Measurements from ENCODE around the gene TNNT1.

TNNT1 gene

DNA sequence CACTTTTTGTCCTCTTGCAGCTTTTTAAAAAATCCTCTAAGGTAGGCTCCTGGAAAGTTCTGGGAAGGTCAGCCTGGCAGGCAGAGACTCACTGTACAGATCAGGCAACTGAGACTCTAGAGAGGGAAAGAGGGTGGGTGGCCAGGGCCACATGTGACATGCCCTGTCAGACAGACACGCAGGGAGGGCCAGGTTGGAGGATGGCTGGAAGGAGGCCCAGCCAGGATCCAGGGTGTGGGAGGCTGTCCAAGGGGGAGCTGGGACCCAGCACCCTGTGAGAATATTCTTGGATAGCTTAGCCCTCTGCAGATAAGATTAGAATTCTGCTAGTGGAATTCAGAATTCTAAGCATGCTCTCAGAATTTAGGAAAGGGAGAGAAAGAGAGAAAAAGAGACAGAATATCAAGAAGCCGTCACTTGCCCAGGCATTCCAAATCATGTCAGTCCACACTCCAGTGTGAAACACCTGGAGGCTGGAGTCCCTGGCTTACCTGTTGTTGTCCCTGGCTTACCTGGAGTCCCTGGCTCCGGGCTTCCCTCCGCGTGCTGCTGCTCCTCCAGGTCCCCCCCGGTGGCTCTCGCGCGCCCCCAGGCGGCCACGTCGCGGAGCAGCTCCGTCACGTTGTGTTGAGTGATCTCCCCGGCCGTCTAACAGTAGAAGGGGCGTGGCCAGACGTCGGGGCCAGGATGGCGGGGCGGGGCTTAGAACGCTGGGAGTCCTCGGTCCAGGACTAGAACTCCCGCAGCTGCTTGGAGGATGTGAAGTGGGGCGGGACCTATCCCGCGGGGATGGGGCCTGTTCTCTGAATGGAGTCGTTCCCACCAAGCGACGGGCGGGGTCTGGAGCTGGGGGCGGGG is 11.4 kb upstream of the TNNT1 start (continued):
- TF ChIP-seq ZNF354C (tag by site-specific recombination; IDR thresholded peaks at IDR 0.05; ENCODE audit: borderline replicate concordance, low read depth) (no peak), ZNF202 (tag by site-specific recombination; IDR thresholded peaks at IDR 0.05; ENCODE audit: borderline replicate concordance) (no peak), SP2 (tag by site-specific recombination; IDR thresholded peaks at IDR 0.05) (peak; percentile 75), BCL11A (tag by site-specific recombination; IDR thresholded peaks at IDR 0.05; ENCODE audit: low read depth) (no peak), TRIM28 (IDR thresholded peaks at IDR 0.05; ENCODE audit: borderline replicate concordance, low read length) (no peak), ZNF404 (tag by site-specific recombination; IDR thresholded peaks at IDR 0.05) (no peak), GLIS2 (tag by site-specific recombination; IDR thresholded peaks at IDR 0.05) (no peak; the same call in 1 of the 2 replicates), ZNF585B (tag by site-specific recombination; IDR thresholded peaks at IDR 0.05) (no peak), HOXA7 (CRISPR knock-in tag; IDR thresholded peaks at IDR 0.05; ENCODE audit: borderline replicate concordance) (no peak), ZNF561 (tag by site-specific recombination; IDR thresholded peaks at IDR 0.05; ENCODE audit: borderline replicate concordance) (no peak), ZNF544 (tag by site-specific recombination; IDR thresholded peaks at IDR 0.05) (no peak), ZFHX2 (tag by site-specific recombination; conservative IDR thresholded peaks at IDR 0.05) (peak; percentile 31; the same call in 1 of the 2 replicates), ZBTB7A (tag by site-specific recombination; IDR thresholded peaks at IDR 0.05; ENCODE audit: low read depth) (no peak), GLIS1 (tag by site-specific recombination; IDR thresholded peaks at IDR 0.05) (peak; percentile 49), ZNF473 (tag by site-specific recombination; IDR thresholded peaks at IDR 0.05) (no peak), ZNF24 (tag by site-specific recombination; IDR thresholded peaks at IDR 0.05) (0 out of 2 replicates have a peak, but pooled peaks have one; percentile 42), ZNF626 (tag by site-specific recombination; IDR thresholded peaks at IDR 0.05) (no peak), ZNF341 (tag by site-specific recombination; IDR thresholded peaks at IDR 0.05; ENCODE audit: low read depth) (no peak), ZNF169 (tag by site-specific recombination; IDR thresholded peaks at IDR 0.05) (no peak), ZFP3 (tag by site-specific recombination; IDR thresholded peaks at IDR 0.05; ENCODE audit: low read depth) (no peak), ZNF175 (tag by site-specific recombination; IDR thresholded peaks at IDR 0.05) (no peak), ZBTB21 (tag by site-specific recombination; IDR thresholded peaks at IDR 0.05) (no peak), ZNF624 (tag by site-specific recombination; IDR thresholded peaks at IDR 0.05) (no peak), ZNF629 (tag by site-specific recombination; IDR thresholded peaks at IDR 0.05) (no peak; the same call in 1 of the 2 replicates), ZNF324 (tag by site-specific recombination; IDR thresholded peaks at IDR 0.05) (no peak)
- TF ChIP-seq, protein P1, sequence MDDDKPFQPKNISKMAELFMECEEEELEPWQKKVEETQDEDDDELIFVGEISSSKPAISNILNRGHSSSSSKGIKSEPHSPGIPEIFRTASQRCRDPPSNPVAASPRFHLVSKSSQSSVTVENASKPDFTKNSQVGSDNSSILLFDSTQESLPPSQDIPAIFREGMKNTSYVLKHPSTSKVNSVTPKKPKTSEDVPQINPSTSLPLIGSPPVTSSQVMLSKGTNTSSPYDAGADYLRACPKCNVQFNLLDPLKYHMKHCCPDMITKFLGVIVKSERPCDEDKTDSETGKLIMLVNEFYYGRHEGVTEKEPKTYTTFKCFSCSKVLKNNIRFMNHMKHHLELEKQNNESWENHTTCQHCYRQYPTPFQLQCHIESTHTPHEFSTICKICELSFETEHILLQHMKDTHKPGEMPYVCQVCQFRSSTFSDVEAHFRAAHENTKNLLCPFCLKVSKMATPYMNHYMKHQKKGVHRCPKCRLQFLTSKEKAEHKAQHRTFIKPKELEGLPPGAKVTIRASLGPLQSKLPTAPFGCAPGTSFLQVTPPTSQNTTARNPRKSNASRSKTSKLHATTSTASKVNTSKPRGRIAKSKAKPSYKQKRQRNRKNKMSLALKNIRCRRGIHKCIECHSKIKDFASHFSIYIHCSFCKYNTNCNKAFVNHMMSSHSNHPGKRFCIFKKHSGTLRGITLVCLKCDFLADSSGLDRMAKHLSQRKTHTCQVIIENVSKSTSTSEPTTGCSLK (tag by site-specific recombination; IDR thresholded peaks at IDR 0.05) = no peak
- TF ChIP-seq, protein P2, sequence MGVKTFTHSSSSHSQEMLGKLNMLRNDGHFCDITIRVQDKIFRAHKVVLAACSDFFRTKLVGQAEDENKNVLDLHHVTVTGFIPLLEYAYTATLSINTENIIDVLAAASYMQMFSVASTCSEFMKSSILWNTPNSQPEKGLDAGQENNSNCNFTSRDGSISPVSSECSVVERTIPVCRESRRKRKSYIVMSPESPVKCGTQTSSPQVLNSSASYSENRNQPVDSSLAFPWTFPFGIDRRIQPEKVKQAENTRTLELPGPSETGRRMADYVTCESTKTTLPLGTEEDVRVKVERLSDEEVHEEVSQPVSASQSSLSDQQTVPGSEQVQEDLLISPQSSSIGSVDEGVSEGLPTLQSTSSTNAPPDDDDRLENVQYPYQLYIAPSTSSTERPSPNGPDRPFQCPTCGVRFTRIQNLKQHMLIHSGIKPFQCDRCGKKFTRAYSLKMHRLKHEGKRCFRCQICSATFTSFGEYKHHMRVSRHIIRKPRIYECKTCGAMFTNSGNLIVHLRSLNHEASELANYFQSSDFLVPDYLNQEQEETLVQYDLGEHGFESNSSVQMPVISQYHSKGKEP (tag by site-specific recombination; IDR thresholded peaks at IDR 0.05) = no peak
- TF ChIP-seq, protein P3, sequence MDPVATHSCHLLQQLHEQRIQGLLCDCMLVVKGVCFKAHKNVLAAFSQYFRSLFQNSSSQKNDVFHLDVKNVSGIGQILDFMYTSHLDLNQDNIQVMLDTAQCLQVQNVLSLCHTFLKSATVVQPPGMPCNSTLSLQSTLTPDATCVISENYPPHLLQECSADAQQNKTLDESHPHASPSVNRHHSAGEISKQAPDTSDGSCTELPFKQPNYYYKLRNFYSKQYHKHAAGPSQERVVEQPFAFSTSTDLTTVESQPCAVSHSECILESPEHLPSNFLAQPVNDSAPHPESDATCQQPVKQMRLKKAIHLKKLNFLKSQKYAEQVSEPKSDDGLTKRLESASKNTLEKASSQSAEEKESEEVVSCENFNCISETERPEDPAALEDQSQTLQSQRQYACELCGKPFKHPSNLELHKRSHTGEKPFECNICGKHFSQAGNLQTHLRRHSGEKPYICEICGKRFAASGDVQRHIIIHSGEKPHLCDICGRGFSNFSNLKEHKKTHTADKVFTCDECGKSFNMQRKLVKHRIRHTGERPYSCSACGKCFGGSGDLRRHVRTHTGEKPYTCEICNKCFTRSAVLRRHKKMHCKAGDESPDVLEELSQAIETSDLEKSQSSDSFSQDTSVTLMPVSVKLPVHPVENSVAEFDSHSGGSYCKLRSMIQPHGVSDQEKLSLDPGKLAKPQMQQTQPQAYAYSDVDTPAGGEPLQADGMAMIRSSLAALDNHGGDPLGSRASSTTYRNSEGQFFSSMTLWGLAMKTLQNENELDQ (tag by site-specific recombination; IDR thresholded peaks at IDR 0.05; ENCODE audit: low read depth) = no peak
- TF ChIP-seq, protein P4, sequence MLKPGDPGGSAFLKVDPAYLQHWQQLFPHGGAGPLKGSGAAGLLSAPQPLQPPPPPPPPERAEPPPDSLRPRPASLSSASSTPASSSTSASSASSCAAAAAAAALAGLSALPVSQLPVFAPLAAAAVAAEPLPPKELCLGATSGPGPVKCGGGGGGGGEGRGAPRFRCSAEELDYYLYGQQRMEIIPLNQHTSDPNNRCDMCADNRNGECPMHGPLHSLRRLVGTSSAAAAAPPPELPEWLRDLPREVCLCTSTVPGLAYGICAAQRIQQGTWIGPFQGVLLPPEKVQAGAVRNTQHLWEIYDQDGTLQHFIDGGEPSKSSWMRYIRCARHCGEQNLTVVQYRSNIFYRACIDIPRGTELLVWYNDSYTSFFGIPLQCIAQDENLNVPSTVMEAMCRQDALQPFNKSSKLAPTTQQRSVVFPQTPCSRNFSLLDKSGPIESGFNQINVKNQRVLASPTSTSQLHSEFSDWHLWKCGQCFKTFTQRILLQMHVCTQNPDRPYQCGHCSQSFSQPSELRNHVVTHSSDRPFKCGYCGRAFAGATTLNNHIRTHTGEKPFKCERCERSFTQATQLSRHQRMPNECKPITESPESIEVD (tag by site-specific recombination; IDR thresholded peaks at IDR 0.05) = no peak
- TF ChIP-seq, protein P5, sequence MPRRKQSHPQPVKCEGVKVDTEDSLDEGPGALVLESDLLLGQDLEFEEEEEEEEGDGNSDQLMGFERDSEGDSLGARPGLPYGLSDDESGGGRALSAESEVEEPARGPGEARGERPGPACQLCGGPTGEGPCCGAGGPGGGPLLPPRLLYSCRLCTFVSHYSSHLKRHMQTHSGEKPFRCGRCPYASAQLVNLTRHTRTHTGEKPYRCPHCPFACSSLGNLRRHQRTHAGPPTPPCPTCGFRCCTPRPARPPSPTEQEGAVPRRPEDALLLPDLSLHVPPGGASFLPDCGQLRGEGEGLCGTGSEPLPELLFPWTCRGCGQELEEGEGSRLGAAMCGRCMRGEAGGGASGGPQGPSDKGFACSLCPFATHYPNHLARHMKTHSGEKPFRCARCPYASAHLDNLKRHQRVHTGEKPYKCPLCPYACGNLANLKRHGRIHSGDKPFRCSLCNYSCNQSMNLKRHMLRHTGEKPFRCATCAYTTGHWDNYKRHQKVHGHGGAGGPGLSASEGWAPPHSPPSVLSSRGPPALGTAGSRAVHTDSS (tag by site-specific recombination; IDR thresholded peaks at IDR 0.05) = no peak
